Keratinocyte (primary cell): ENCODE measurements around the gene FOXI1. TPM values are rescaled to one million over a fixed set of nuclear protein-coding genes. Genes with fewer than 3 reads are reported as not detected.
"Not testable (repeated sequence)": the region's sequence is repeated elsewhere in the genome, so short reads cannot be mapped to it uniquely, and the experiment has no call there.

Experiments used
- DNase-seq: peaks from one replicate; pipeline ENCODE4 v3.0.0-alpha.2; 2011; ENCODE audit warnings: low read depth, missing footprints, low spot score
- FAIRE-seq: peaks from 2 replicates; lab custom pipeline; 2011; peaks lifted over from hg19 to GRCh38; lab: Jason Lieb, UNC
- H2AFZ ChIP-seq: 2 replicates; pipeline ENCODE4 v1.6.0; 2012; ENCODE audit warnings: low read length, control low read depth, inconsistent platforms; ENCODE audit not compliant: control insufficient read depth
- H3K27ac ChIP-seq: 2 replicates; pipeline ENCODE4 v1.5.1; 2011; ENCODE audit warnings: low read length; ENCODE audit not compliant: control insufficient read depth, insufficient read depth
- H3K27me3 ChIP-seq: 3 replicates; pipeline ENCODE4 v1.6.0; 2011; ENCODE audit warnings: low read length; ENCODE audit not compliant: control insufficient read depth, insufficient read depth; ENCODE audit errors: extremely low read depth
- H3K36me3 ChIP-seq, 2 experiments: 2 replicates in 1 of 2; 3 replicates in 1 of 2; pipeline ENCODE4 v1.5.1; 2011; ENCODE audit warnings: low read length in 2 of 2, mild to moderate bottlenecking in 1 of 2; ENCODE audit not compliant: control insufficient read depth in 2 of 2, insufficient read depth in 2 of 2; ENCODE audit errors: extremely low read depth in 1 of 2
- H3K4me1 ChIP-seq: 3 replicates; pipeline ENCODE4 v1.5.1; 2011; ENCODE audit warnings: low read length; ENCODE audit not compliant: control insufficient read depth, insufficient read depth; ENCODE audit errors: extremely low read depth
- H3K4me2 ChIP-seq: 3 replicates; pipeline ENCODE4 v1.6.0; 2011; ENCODE audit warnings: low read depth, low read length; ENCODE audit not compliant: control insufficient read depth, insufficient read depth; ENCODE audit errors: extremely low read depth
- H3K4me3 ChIP-seq, 3 experiments: fragments of 200-600 bp in 1 of 3; sonication (generic) in 1 of 3; 2 replicates in 2 of 3; 3 replicates in 1 of 3; pipeline ENCODE4 v1.5.1; 2011 to 2016; ENCODE audit warnings: low read length in 3 of 3, mild to moderate bottlenecking in 3 of 3, control low read depth in 2 of 3, inconsistent platforms in 1 of 3, low read depth in 1 of 3, mixed read lengths in 1 of 3, mixed run types in 1 of 3, moderate library complexity in 1 of 3; ENCODE audit not compliant: control insufficient read depth in 2 of 3, insufficient read depth in 2 of 3; ENCODE audit errors: extremely low read depth in 1 of 3
- H3K79me2 ChIP-seq: 2 replicates; pipeline ENCODE4 v1.6.0; 2012; ENCODE audit warnings: low read length; ENCODE audit not compliant: control insufficient read depth, insufficient read depth
- H3K9ac ChIP-seq: 3 replicates; pipeline ENCODE4 v1.6.0; 2011; ENCODE audit warnings: low read length; ENCODE audit not compliant: control insufficient read depth, insufficient read depth; ENCODE audit errors: extremely low read depth
- H3K9me1 ChIP-seq: 3 replicates; pipeline ENCODE4 v1.6.0; 2011; ENCODE audit warnings: low read length; ENCODE audit not compliant: control insufficient read depth, insufficient read depth; ENCODE audit errors: extremely low read depth
- H3K9me3 ChIP-seq: 2 replicates; pipeline ENCODE4 v1.5.1; 2012; ENCODE audit warnings: low read depth, low read length; ENCODE audit not compliant: control insufficient read depth
- H4K20me1 ChIP-seq: 3 replicates; pipeline ENCODE4 v1.6.0; 2011; ENCODE audit warnings: low read length; ENCODE audit not compliant: control insufficient read depth, insufficient read depth; ENCODE audit errors: extremely low read depth
- CTCF ChIP-seq, 3 experiments: IDR thresholded peaks in 1 of 3; conservative IDR thresholded peaks in 1 of 3; optimal IDR thresholded peaks in 1 of 3; 2 replicates in 2 of 3; 3 replicates in 1 of 3; pipeline versions ENCODE3 to v1.5.1; 2011; ENCODE audit warnings: low read length in 3 of 3, mild to moderate bottlenecking in 3 of 3, moderate library complexity in 2 of 3, control low read depth in 1 of 3, inconsistent platforms in 1 of 3; ENCODE audit not compliant: insufficient read depth in 2 of 3; ENCODE audit errors: extremely low read depth in 1 of 3
- EZH2 ChIP-seq: IDR thresholded peaks from one replicate; pipeline ENCODE4 v1.6.1; 2012; ENCODE audit warnings: inconsistent platforms, mild to moderate bottlenecking, low read length, moderate library complexity
- dilution Hi-C: fragments of 300-500 bp; cut with MboI; formaldehyde crosslinking; loops from one replicate; pipeline ENCODE4 v1.7.0; 2020; ENCODE audit warnings: low sequenced_read_pairs; ENCODE audit not compliant: extremely low pct_ligation_motif_present
- polyA plus RNA-seq, 5 experiments: library from polyadenylated mRNA; depleted of rRNA in 3 of 5; stranded (reverse) in 3 of 5; stranded (forward) in 1 of 5; unstranded in 1 of 5; fragments of >200 nt; gene quantifications; 1 replicate in 1 of 5; 2 replicates in 3 of 5; 3 replicates in 1 of 5; pipeline versions ENCODE4 v1.2.1 to v1.2.3, GENCODE V29; 2011 to 2012; ENCODE audit warnings: missing spikeins in 2 of 5, low read depth in 1 of 5, low replicate concordance in 1 of 5

FOXI1 gene
- polyA plus RNA-seq, 1 donor (not counting 4 experiments of a cell fraction or from before 2014, with no cell fraction given) = not detected

GRCh38 chr5:170139786-170140335, 34.2 kb downstream of the FOXI1 start:
- Histone ChIP-seq H3K4me3 (no peak overlapping the region), H3K4me2 (no peak overlapping the region), H3K9me1 (no peaks in the 10 kb centered on the region), H3K4me1 (no peaks in the 10 kb centered on the region), H3K9me3 (no peaks in the 10 kb centered on the region), H2AFZ (no peak overlapping the region), H3K9ac (no peak overlapping the region), H3K27me3 (no peaks in the 10 kb centered on the region), H3K79me2 (no peaks in the 10 kb centered on the region), H3K36me3 (no peaks in the 10 kb centered on the region), H4K20me1 (no peaks in the 10 kb centered on the region), H3K27ac (no peak overlapping the region)
- no peak for DNase-seq
- dilution Hi-C loops = no loop called here
- FAIRE-seq = no peak
- no peak for TF ChIP-seq EZH2
- TF ChIP-seq CTCF (optimal IDR thresholded peaks at IDR 0.05 in 1 of 3, IDR thresholded peaks at IDR 0.05 in 1 of 3, conservative IDR thresholded peaks at IDR 0.05 in 1 of 3; ENCODE audit: extremely low read depth in 1 of 3, insufficient read depth in 2 of 3, low read length in 3 of 3) = no peak

GRCh38 chr5:170141196-170141595, 35.5 kb downstream of the FOXI1 start:
- H2AFZ ChIP-seq, dilution Hi-C loops, H3K9me3 ChIP-seq, DNase-seq, H3K9me1 ChIP-seq, H3K9ac ChIP-seq, H3K4me2 ChIP-seq, H3K79me2 ChIP-seq, H3K36me3 ChIP-seq, H3K4me3 ChIP-seq, H3K4me1 ChIP-seq, H4K20me1 ChIP-seq, FAIRE-seq, H3K27ac ChIP-seq, H3K27me3 ChIP-seq: not testable (repeated sequence)

- no peak for TF ChIP-seq CTCF (optimal IDR thresholded peaks at IDR 0.05 in 1 of 3, IDR thresholded peaks at IDR 0.05 in 1 of 3, conservative IDR thresholded peaks at IDR 0.05 in 1 of 3; ENCODE audit: extremely low read depth in 1 of 3, insufficient read depth in 2 of 3, low read length in 3 of 3)
- no peak for TF ChIP-seq EZH2
- no peaks in the 10 kb centered on the region for H3K79me2 ChIP-seq
- FAIRE-seq (no peak), DNase-seq (no peak)
- no peak overlapping the region for H3K27ac ChIP-seq
- dilution Hi-C loops = no loop called here
- H3K4me3 ChIP-seq = no peak overlapping the region
- no peaks in the 10 kb centered on the region for H3K27me3 ChIP-seq
- no peaks in the 10 kb centered on the region for H3K9me3 ChIP-seq
- no peaks in the 10 kb centered on the region for H3K4me1 ChIP-seq
- no peak overlapping the region for H3K9ac ChIP-seq
- H3K4me2 ChIP-seq = no peak overlapping the region
- H3K9me1 ChIP-seq = no peaks in the 10 kb centered on the region
- no peaks in the 10 kb centered on the region for H3K36me3 ChIP-seq
- H4K20me1 ChIP-seq = no peaks in the 10 kb centered on the region
- H2AFZ ChIP-seq = no peak overlapping the region
Measured at GRCh38 chr5:170141636-170142035, 35.9 kb downstream of the FOXI1 start.
